GM12892 (cell line): ENCODE measurements around the gene ERICH4.

Experiments
- POLR2A ChIP-seq: IDR thresholded peaks from 2 replicates; pipeline ENCODE4 v1.6.1; 2011; ENCODE audit warnings: low read depth, low read length, control low read depth
- POLR2AphosphoS5 ChIP-seq: IDR thresholded peaks from 2 replicates; pipeline ENCODE4 v1.6.1; 2011; ENCODE audit warnings: low read depth, low read length, control low read depth
- TAF1 ChIP-seq: IDR thresholded peaks from 2 replicates; pipeline ENCODE4 v1.6.1; 2011; ENCODE audit warnings: low read depth, mild to moderate bottlenecking, control low read depth, low read length, borderline replicate concordance

- TF ChIP-seq POLR2AphosphoS5 = no peak
- TF ChIP-seq POLR2A = no peak
- TF ChIP-seq TAF1 = no peak
Observed at GRCh38 chr19:41426952-41427646, 15.9 kb upstream of the ERICH4 start, which contains the start of gene B3GNT8.
